ENCODE results near the gene USP11. TPM values are rescaled to one million over a fixed set of nuclear protein-coding genes. Genes with fewer than 3 reads are reported as not detected.

USP11 gene
- total RNA-seq, 6 experiments from 2014 or later: 55.2 to 68.7 (median 62.8) TPM

DNA sequence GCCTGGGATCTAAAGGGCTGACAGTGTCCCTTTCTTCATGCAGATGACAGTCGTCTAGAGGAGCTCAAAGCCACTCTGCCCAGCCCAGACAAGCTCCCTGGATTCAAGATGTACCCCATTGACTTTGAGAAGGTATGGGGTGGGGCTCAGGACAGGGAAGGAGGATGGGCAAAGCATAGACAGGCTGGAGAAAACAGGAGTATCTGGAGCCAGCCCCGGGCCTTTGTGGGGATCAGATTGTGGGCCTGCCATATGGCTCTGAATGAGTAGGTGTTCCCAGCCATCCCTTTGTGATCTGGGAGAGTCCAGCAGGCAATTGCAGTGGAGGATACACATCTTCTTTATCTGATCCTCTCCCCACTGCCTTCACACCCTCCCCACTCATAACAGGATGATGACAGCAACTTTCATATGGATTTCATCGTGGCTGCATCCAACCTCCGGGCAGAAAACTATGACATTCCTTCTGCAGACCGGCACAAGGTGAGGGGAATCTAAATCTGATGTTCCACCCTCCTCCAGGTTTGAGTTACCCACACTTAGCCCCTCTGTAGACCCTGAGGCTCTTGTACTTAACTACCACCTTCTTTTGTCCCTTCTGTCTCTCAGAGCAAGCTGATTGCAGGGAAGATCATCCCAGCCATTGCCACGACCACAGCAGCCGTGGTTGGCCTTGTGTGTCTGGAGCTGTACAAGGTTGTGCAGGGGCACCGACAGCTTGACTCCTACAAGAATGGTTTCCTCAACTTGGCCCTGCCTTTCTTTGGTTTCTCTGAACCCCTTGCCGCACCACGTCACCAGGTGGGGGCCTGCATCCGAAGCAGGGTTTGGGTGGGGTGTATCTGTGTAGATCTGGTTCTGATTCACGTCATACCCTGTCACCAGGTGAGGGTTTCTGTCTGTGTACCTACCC, 20.2 kb upstream of the USP11 start:
- Mint-ChIP-seq H3K4me1 (ENCODE audit: low read depth) (peaks cover 20% of the 10 kb centered on the region), H3K9me3 (no peaks in the 10 kb centered on the region), H3K27ac (no peak overlapping the region; the same call in 1 of the 2 replicates), H3K27me3 (ENCODE audit: insufficient read depth) (peaks cover 5% of the 10 kb centered on the region), H3K4me3 (no peak overlapping the region), H3K36me3 (ENCODE audit: low read depth) (peaks cover 21% of the 10 kb centered on the region; the same call in 1 of the 2 replicates)
- DNase-seq: no peak
- TF ChIP-seq, protein P1, sequence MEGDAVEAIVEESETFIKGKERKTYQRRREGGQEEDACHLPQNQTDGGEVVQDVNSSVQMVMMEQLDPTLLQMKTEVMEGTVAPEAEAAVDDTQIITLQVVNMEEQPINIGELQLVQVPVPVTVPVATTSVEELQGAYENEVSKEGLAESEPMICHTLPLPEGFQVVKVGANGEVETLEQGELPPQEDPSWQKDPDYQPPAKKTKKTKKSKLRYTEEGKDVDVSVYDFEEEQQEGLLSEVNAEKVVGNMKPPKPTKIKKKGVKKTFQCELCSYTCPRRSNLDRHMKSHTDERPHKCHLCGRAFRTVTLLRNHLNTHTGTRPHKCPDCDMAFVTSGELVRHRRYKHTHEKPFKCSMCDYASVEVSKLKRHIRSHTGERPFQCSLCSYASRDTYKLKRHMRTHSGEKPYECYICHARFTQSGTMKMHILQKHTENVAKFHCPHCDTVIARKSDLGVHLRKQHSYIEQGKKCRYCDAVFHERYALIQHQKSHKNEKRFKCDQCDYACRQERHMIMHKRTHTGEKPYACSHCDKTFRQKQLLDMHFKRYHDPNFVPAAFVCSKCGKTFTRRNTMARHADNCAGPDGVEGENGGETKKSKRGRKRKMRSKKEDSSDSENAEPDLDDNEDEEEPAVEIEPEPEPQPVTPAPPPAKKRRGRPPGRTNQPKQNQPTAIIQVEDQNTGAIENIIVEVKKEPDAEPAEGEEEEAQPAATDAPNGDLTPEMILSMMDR (IDR thresholded peaks at IDR 0.05): no peak

DNA sequence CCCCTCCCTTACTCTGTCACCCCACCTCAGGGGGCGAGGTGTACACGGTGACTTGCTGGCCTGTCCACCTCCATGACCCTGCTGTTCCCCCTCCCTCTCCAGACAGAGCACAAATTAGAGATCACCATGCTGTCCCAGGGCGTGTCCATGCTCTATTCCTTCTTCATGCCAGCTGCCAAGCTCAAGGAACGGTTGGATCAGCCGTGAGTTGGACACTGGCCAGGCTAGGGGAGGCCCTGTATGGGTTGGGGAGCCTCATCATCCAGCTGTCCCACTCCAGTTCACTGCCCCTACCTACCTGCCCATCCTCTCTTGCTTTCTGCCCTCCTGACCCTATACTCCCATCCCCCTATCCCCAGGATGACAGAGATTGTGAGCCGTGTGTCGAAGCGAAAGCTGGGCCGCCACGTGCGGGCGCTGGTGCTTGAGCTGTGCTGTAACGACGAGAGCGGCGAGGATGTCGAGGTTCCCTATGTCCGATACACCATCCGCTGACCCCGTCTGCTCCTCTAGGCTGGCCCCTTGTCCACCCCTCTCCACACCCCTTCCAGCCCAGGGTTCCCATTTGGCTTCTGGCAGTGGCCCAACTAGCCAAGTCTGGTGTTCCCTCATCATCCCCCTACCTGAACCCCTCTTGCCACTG, 18.3 kb upstream of the USP11 start:
- Mint-ChIP-seq H3K27ac (no peak overlapping the region; the same call in 1 of the 2 replicates), H3K27me3 (ENCODE audit: insufficient read depth) (peaks cover 5% of the 10 kb centered on the region), H3K4me3 (no peak overlapping the region), H3K9me3 (no peaks in the 10 kb centered on the region), H3K36me3 (ENCODE audit: low read depth) (peaks cover 26% of the 10 kb centered on the region; the same call in 1 of the 2 replicates), H3K4me1 (ENCODE audit: low read depth) (peaks cover 23% of the 10 kb centered on the region)
- no peak for DNase-seq
- TF ChIP-seq, protein P1 (IDR thresholded peaks at IDR 0.05): no peak

DNA sequence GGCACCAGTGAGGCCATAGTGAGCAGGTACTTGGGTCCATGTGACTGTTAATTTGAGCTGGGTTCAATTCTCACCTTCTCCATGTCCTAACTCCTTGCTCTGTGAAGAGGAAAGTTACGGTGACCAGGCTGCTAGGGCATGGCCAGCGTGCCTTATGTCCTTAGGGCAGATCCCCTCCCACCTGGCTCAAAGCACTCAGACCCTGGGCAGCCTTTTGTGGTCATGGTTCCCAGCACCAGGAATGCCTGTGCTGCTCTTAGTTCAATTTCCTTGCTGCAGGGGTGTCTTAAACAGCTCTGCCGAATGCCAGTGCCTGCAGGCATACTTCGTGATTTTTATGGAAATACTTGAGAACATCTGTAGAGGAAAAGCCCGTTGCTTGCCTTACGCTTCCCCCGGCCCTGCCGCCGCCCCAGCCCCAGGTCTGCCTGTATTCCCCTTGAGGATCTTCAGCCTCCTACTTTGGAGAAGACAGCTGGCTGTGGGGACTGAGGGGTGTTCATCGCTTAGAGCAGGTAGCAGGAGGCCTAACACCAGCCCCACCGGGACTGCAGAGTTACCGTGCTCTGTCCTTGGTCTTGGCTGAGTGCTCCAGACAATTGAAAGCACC, 17.4 kb upstream of the USP11 start:
- DNase-seq: no peak
- no peaks in the 10 kb centered on the region for H3K9me3 Mint-ChIP-seq
- H3K27me3 Mint-ChIP-seq (ENCODE audit: insufficient read depth): peaks cover 11% of the 10 kb centered on the region
- H3K36me3 Mint-ChIP-seq (ENCODE audit: low read depth): peaks cover 33% of the 10 kb centered on the region; the same call in 1 of the 2 replicates
- TF ChIP-seq, protein P1 (IDR thresholded peaks at IDR 0.05): no peak
- H3K4me3 Mint-ChIP-seq: no peak overlapping the region
- H3K27ac Mint-ChIP-seq: peak overlapping the region; percentile 95; the same call in 1 of the 2 replicates
- peaks cover 31% of the 10 kb centered on the region for H3K4me1 Mint-ChIP-seq (ENCODE audit: low read depth)

DNA sequence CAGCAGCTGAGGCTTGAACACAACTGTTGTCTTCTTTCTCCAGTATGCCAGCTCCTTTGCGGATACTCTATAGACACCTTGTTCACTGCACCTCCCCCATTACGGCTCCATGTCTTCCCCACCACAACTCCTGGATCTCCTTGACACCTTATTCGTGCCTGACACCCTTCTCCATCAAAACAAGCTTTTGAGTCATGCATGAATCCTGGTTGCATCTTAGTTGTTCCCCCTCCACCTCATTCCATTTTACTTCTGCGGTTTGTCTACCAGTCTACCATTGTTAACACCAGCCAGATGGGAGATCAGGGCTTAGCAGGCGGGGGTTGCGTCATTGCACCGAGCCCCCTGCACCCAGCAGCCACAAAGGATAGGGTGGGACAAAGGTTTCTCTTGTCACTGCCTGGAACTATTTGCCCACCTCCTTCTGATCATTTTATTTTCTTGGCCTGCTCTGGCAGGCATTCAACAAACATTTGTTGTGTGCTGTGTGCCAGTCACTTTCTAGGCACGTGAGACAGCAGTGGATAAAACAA, 16.4 kb upstream of the USP11 start:
- Mint-ChIP-seq H3K4me3 (peak overlapping the region; percentile 92), H3K9me3 (no peaks in the 10 kb centered on the region), H3K27me3 (ENCODE audit: insufficient read depth) (peaks cover 13% of the 10 kb centered on the region), H3K4me1 (ENCODE audit: low read depth) (peaks cover 39% of the 10 kb centered on the region), H3K36me3 (ENCODE audit: low read depth) (peaks cover 34% of the 10 kb centered on the region; the same call in 1 of the 2 replicates), H3K27ac (peak overlapping the region; percentile 95)
- TF ChIP-seq, protein P1 (IDR thresholded peaks at IDR 0.05): no peak
- DNase-seq: no peak

DNA sequence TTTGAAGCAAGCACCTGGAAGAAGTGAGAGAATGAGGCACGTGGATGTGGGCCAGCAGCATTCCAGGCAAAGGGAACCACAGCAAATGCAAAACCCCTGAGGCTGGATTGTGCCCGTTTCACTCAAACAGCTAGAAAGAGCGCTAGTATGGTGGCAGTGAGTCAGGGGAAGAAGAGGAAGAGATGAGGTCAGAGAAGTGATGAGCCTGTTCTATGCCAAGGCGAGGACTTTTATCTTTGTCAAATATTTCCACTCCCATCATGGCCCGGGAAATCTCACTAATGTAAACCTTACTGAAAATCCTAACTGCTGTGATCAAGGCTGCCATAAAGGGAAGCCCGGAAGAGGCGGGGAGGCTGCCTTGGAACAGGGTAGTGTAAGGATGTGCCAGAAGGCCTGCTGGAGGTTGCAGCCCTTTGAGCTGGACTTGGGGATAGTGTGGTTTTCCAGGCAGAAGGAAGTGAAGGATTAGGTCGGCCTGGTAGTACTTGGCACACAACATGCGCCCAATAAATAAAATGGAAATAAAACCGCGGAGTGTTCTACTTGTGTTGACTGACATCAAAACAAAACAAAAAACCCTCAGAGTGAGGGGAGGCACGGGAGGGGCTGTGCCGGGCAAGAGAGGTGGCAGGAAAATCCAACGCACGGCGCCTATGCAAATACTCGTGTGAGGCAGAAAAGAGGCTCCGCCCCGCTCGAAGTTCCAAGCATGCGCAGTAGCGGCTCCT, 15.5 kb upstream of the USP11 start:
- TF ChIP-seq, protein P1 (IDR thresholded peaks at IDR 0.05): no peak
- DNase-seq: peak; percentile 32
- H3K27ac Mint-ChIP-seq: peak overlapping the region; percentile 95
- peaks cover 29% of the 10 kb centered on the region; the same call in 1 of the 2 replicates for H3K36me3 Mint-ChIP-seq (ENCODE audit: low read depth)
- no peaks in the 10 kb centered on the region for H3K9me3 Mint-ChIP-seq
- H3K27me3 Mint-ChIP-seq (ENCODE audit: insufficient read depth): peaks cover 13% of the 10 kb centered on the region
- H3K4me3 Mint-ChIP-seq: peak overlapping the region; percentile 92
- H3K4me1 Mint-ChIP-seq (ENCODE audit: low read depth): peaks cover 39% of the 10 kb centered on the region

Data from HFFc6 (cell line).